A549 (cell line): ENCODE measurements around the gene CAMK1G. TPM values are rescaled to one million over a fixed set of nuclear protein-coding genes. Genes with fewer than 3 reads are reported as not detected.
A peak's percentile ranks its signal among the peaks of the same experiment; 100 is the strongest.

Source experiments
- ATAC-seq, 2 experiments: fragments of 200-7000 bp in 1 of 2; fragments of >200 bp in 1 of 2; cut with Nextera tagmentation in 1 of 2; cut with Tn5 transposase in 1 of 2; 3 replicates each; pipeline versions ENCODE4 v1.8.0 to v1.9.1; 2018 to 2020; ENCODE audit warnings: mild to moderate bottlenecking in 1 of 2, moderate library complexity in 1 of 2
- CTCF ChIA-PET: fragments of 300-600 bp; sonication (Branson Sonifier 250); formaldehyde crosslinking; extraction: SDS; loops from one replicate; lab custom pipeline; 2021; ENCODE audit warnings: antibody characterized with exemption, inconsistent platforms; lab: Yijun Ruan, JAX
- POLR2A ChIA-PET: fragments of 350-600 bp; formaldehyde crosslinking; extraction: SDS; loops from one replicate; lab custom pipeline; 2021; ENCODE audit warnings: antibody characterized with exemption, inconsistent platforms; lab: Yijun Ruan, JAX
- DNase-seq, 2 experiments: peaks; one replicate each; pipeline versions ENCODE4 v3.0.0 to v3.0.0-alpha.2; 2011 to 2016; ENCODE audit warnings: low read depth in 1 of 2, low spot score in 1 of 2
- FAIRE-seq: peaks from 2 replicates; lab custom pipeline; 2011; peaks lifted over from hg19 to GRCh38; lab: Jason Lieb, UNC
- H3K27ac ChIP-seq, 2 experiments: fragments of >200 bp; sonication (Bioruptor Twin); formaldehyde crosslinking; 3 replicates each; pipeline ENCODE4 v1.5.1; 2016 to 2017
- H3K4me1 ChIP-seq: fragments of >200 bp; sonication (Bioruptor Twin); formaldehyde crosslinking; 3 replicates; pipeline ENCODE4 v1.6.1; 2016
- H3K4me2 ChIP-seq: fragments of >200 bp; sonication (Bioruptor Twin); formaldehyde crosslinking; 3 replicates; pipeline ENCODE4 v1.6.1; 2016
- H3K4me3 ChIP-seq: fragments of >200 bp; sonication (Bioruptor Twin); formaldehyde crosslinking; 3 replicates; pipeline ENCODE4 v1.5.1; 2016
- H3K9me3 ChIP-seq: fragments of >200 bp; sonication (Bioruptor Twin); formaldehyde crosslinking; 3 replicates; pipeline ENCODE4 v1.6.1; 2016
- CEBPB ChIP-seq, 2 experiments: fragments of >200 bp in 1 of 2; sonication (Bioruptor Twin) in 1 of 2; formaldehyde crosslinking in 1 of 2; IDR thresholded peaks; 2 replicates each; pipeline ENCODE4 v1.6.1; 2012 to 2016
- CHD4 ChIP-seq: fragments of 200-600 bp; sonication (generic); IDR thresholded peaks from 2 replicates; pipeline ENCODE4 v1.6.1; 2016; ENCODE audit warnings: antibody characterized with exemption, mild to moderate bottlenecking, borderline replicate concordance
- E2F6 ChIP-seq: IDR thresholded peaks from 2 replicates; pipeline ENCODE4 v1.6.1; 2012; ENCODE audit warnings: low read depth, borderline replicate concordance
- EHMT2 ChIP-seq: fragments of 200-600 bp; sonication (generic); IDR thresholded peaks from 2 replicates; pipeline ENCODE4 v1.6.1; 2016; ENCODE audit warnings: antibody characterized with exemption, low read depth, mild to moderate bottlenecking, moderate library complexity
- EP300 ChIP-seq, 2 experiments: fragments of >200 bp; sonication (Bioruptor Twin); formaldehyde crosslinking; IDR thresholded peaks; 2 replicates in 1 of 2; 3 replicates in 1 of 2; pipeline ENCODE4 v1.6.1; 2016 to 2017
- FOSL2 ChIP-seq, 2 experiments: fragments of 450-650 bp in 1 of 2; fragments of >200 bp in 1 of 2; sonication (Bioruptor Twin) in 1 of 2; formaldehyde crosslinking; IDR thresholded peaks; 2 replicates each; pipeline versions ENCODE4 v1.5.0 to v1.6.1; 2016 to 2020; ENCODE audit warnings: mild to moderate bottlenecking in 1 of 2, moderate library complexity in 1 of 2
- HOXA7 ChIP-seq: fragments of 250-450 bp; sonication (Bioruptor Pico); IDR thresholded peaks from 2 replicates; pipeline ENCODE4 v1.5.0; 2020; ENCODE audit warnings: mild to moderate bottlenecking, moderate library complexity
- HOXB5 ChIP-seq: fragments of 250-450 bp; sonication (Bioruptor Pico); IDR thresholded peaks from 2 replicates; pipeline ENCODE4 v1.5.0; 2020; ENCODE audit warnings: mild to moderate bottlenecking, moderate library complexity
- JUN ChIP-seq, 2 experiments: fragments of >200 bp; sonication (Bioruptor Twin); formaldehyde crosslinking; IDR thresholded peaks; 2 replicates in 1 of 2; 3 replicates in 1 of 2; pipeline ENCODE4 v1.6.1; 2016 to 2017
- MAX ChIP-seq: IDR thresholded peaks from 2 replicates; pipeline ENCODE4 v1.6.1; 2012
- MYC ChIP-seq: IDR thresholded peaks from 2 replicates; pipeline ENCODE4 v1.6.1; 2012; ENCODE audit warnings: mild to moderate bottlenecking, inconsistent platforms, low read length, improper control_type of control experiment, borderline replicate concordance
- NFE2L2 ChIP-seq: fragments of 150-350 bp; conservative IDR thresholded peaks from 2 replicates; pipeline ENCODE4 v1.6.1; 2014; ENCODE audit warnings: low read length
- NR3C1 ChIP-seq: fragments of >200 bp; sonication (Bioruptor Twin); formaldehyde crosslinking; IDR thresholded peaks from 3 replicates; pipeline ENCODE4 v1.6.1; 2017
- PHF8 ChIP-seq: fragments of 200-600 bp; sonication (generic); IDR thresholded peaks from 2 replicates; pipeline ENCODE4 v1.6.1; 2016; ENCODE audit warnings: low read depth, mild to moderate bottlenecking, antibody characterized with exemption, moderate library complexity, borderline replicate concordance
- RARB ChIP-seq: fragments of 250-450 bp; sonication (Bioruptor Pico); IDR thresholded peaks from 2 replicates; pipeline ENCODE4 v1.8.0; 2021; ENCODE audit warnings: mild to moderate bottlenecking, moderate library complexity
- RFX5 ChIP-seq: fragments of 450-650 bp; IDR thresholded peaks from 2 replicates; pipeline ENCODE4 v1.7.1; 2014; ENCODE audit warnings: antibody characterized with exemption, mild to moderate bottlenecking, moderate library complexity
- ZC3H11A ChIP-seq: fragments of 450-650 bp; IDR thresholded peaks from 2 replicates; pipeline ENCODE4 v1.6.1; 2014; ENCODE audit warnings: antibody characterized with exemption, mild to moderate bottlenecking
- WGBS: methylation state at CpG from one replicate; pipeline ENCODE4 v1.1.6; 2017; ENCODE audit errors: missing lambda C conversion rate; 5-methylcytosine and 5-hydroxymethylcytosine counted together
- polyA plus RNA-seq, 4 experiments: library from polyadenylated mRNA; depleted of rRNA in 3 of 4; stranded (reverse); fragments of >200 nt; fragmentation: RNase III in 1 of 4; extraction: RNeasy Plus Mini Kit Qiagen cat#74134 plus additional on column Dnase treatment in 1 of 4; gene quantifications; 2 replicates in 3 of 4; 3 replicates in 1 of 4; pipeline ENCODE4 v1.2.3, GENCODE V29; 2011 to 2017
- TF ChIP-seq, protein P1 (sequence below): fragments of >200 bp; sonication (Bioruptor Twin); formaldehyde crosslinking; IDR thresholded peaks from 3 replicates; pipeline ENCODE4 v1.5.1; 2016
- TF ChIP-seq, protein P2 (sequence below): fragments of >200 bp; sonication (Bioruptor Twin); formaldehyde crosslinking; IDR thresholded peaks from 2 replicates; pipeline ENCODE4 v1.6.1; 2016

The CAMK1G gene
- polyA plus RNA-seq, 2 of the 4 experiments (the other 2 are of a cell fraction) = 0.03 to 0.08 TPM

DNA sequence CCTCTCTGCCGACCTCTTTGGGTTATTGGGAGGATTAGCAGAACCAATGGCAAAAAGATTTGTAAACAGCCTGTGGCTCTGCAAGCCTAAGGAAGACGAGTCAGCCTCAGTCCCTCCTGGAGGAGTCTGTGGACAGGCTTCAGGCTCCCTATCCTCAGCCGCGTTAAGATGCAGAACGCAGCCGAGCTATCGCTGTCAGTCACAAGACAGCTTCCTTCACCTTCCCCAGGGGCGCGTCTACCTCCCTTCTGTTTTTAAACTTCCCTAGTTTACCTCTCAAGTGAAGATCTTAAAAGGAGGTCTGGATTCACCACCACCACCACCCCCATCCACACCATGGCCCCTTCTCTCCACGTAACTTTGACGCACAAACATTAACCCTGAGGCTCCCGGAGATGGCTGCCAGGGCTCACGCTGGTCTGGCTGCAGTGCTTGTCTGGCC is 738 bp downstream of the CAMK1G start:
- no peak overlapping the region for H3K4me2 ChIP-seq
- CTCF ChIA-PET = interaction anchor here (0.7 to 3.3 kb wide), 12 partner anchors 8 to 1340 kb away, joined by 3 to 15 read pairs (median 4); partner anchors contain the start of gene PLXNA2
- 78% methylated on average over 13 of the region's 13 CpGs for WGBS
- peaks cover 10% of the 10 kb centered on the region for H3K4me1 ChIP-seq
- no peaks in the 10 kb centered on the region for H3K9me3 ChIP-seq
- no peak overlapping the region for H3K27ac ChIP-seq
- DNase-seq (no peak), ATAC-seq (no peak), FAIRE-seq (no peak)
- TF ChIP-seq, protein P1, sequence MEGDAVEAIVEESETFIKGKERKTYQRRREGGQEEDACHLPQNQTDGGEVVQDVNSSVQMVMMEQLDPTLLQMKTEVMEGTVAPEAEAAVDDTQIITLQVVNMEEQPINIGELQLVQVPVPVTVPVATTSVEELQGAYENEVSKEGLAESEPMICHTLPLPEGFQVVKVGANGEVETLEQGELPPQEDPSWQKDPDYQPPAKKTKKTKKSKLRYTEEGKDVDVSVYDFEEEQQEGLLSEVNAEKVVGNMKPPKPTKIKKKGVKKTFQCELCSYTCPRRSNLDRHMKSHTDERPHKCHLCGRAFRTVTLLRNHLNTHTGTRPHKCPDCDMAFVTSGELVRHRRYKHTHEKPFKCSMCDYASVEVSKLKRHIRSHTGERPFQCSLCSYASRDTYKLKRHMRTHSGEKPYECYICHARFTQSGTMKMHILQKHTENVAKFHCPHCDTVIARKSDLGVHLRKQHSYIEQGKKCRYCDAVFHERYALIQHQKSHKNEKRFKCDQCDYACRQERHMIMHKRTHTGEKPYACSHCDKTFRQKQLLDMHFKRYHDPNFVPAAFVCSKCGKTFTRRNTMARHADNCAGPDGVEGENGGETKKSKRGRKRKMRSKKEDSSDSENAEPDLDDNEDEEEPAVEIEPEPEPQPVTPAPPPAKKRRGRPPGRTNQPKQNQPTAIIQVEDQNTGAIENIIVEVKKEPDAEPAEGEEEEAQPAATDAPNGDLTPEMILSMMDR = no peak
- TF ChIP-seq, all 56 proteins: peak for 0
- POLR2A ChIA-PET = no interaction called here
- no peak overlapping the region for H3K4me3 ChIP-seq

DNA sequence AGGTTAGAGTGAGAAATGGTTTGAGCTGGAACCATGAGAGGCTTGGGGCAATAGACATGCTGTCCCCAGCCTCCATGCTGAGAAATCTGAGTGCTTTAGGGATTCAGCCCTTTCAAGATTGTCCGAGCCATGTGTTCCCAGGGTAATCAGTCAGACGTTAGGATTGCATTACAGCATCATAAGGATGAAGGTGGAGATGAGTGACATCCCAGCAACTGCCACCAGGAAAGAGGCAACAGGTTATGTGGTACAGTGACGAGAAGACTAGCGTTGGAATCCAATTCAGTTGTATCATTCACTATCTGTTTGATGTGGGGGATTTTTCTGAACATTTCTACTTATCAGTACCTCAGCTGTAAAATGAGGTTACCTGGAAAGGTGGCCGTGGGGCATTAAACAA is 1.7 kb downstream of the CAMK1G start:
- H3K9me3 ChIP-seq = no peaks in the 10 kb centered on the region
- no peak overlapping the region for H3K27ac ChIP-seq
- no peak for FAIRE-seq
- peaks cover 10% of the 10 kb centered on the region for H3K4me1 ChIP-seq
- no peak for DNase-seq
- CTCF ChIA-PET = interaction anchor here (0.6 to 3.3 kb wide), 11 partner anchors 9 to 337 kb away, joined by 3 to 15 read pairs (median 4); no protein-coding TSS in a partner anchor
- peak overlapping the region; percentile 77 for H3K4me2 ChIP-seq
- TF ChIP-seq, protein P2, sequence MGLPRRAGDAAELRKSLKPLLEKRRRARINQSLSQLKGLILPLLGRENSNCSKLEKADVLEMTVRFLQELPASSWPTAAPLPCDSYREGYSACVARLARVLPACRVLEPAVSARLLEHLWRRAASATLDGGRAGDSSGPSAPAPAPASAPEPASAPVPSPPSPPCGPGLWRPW = no peak
- no peak for TF ChIP-seq EP300 (IDR thresholded peaks at IDR 0.05)
- no peak for TF ChIP-seq E2F6
- TF ChIP-seq CHD4 = no peak
- TF ChIP-seq ZC3H11A = no peak
- TF ChIP-seq NFE2L2 = no peak
- TF ChIP-seq RARB (CRISPR knock-in tag) = no peak
- TF ChIP-seq PHF8 = no peak
- TF ChIP-seq HOXB5 (CRISPR knock-in tag) = no peak
- TF ChIP-seq FOSL2 (IDR thresholded peaks at IDR 0.05) = no peak
- TF ChIP-seq FOSL2 (CRISPR knock-in tag; IDR thresholded peaks at IDR 0.05) = no peak
- TF ChIP-seq, protein P1 = no peak
- no peak for TF ChIP-seq NR3C1
- no peak for TF ChIP-seq MYC
- no peak for TF ChIP-seq MAX
- no peak for TF ChIP-seq CEBPB (IDR thresholded peaks at IDR 0.05)
- no peak for TF ChIP-seq JUN (IDR thresholded peaks at IDR 0.05)
- no peak for TF ChIP-seq EHMT2
- TF ChIP-seq HOXA7 = no peak
- TF ChIP-seq RFX5 = no peak
- TF ChIP-seq, all 56 proteins: peak for 0
- 0 out of 3 replicates have a peak overlapping the region, but pooled peaks have one; percentile 24 for H3K4me3 ChIP-seq
- POLR2A ChIA-PET = no interaction called here
- 56% methylated on average over 5 of the region's 5 CpGs for WGBS
- ATAC-seq = no peak
